Small intestine (tissue), 7 donors: ENCODE measurements around the gene STK26. TPM values are rescaled to one million over a fixed set of nuclear protein-coding genes. Genes with fewer than 3 reads are reported as not detected.
"Not testable (repeated sequence)": the region's sequence is repeated elsewhere in the genome, so short reads cannot be mapped to it uniquely, and the experiment has no call there.

Experiments used
- DNase-seq, 2 donors: peaks; one replicate each; pipeline versions ENCODE4 v3.0.0 to v3.0.0-alpha.2; 2013
- FAIRE-seq: peaks from 2 replicates; lab custom pipeline; 2012; peaks lifted over from hg19 to GRCh38; lab: Jason Lieb, UNC
- H3K27ac ChIP-seq, 3 donors: one replicate each; pipeline ENCODE4 v1.5.1; 2013; ENCODE audit warnings: low read length in 2 of 3, mild to moderate bottlenecking in 2 of 3, control low read depth in 1 of 3, inconsistent platforms in 1 of 3, low read depth in 1 of 3, moderate library complexity in 1 of 3
- H3K27me3 ChIP-seq, 3 donors: one replicate each; pipeline ENCODE4 v1.6.1; 2013; ENCODE audit warnings: low read length in 3 of 3, inconsistent platforms in 1 of 3; ENCODE audit not compliant: control insufficient read depth in 3 of 3, insufficient read depth in 3 of 3
- H3K36me3 ChIP-seq, 3 donors: one replicate each; pipeline ENCODE4 v1.6.1; 2013; ENCODE audit warnings: low read length in 3 of 3, inconsistent platforms in 1 of 3, low read depth in 1 of 3, mild to moderate bottlenecking in 1 of 3, moderate library complexity in 1 of 3; ENCODE audit not compliant: control insufficient read depth in 3 of 3, insufficient read depth in 2 of 3
- H3K4me1 ChIP-seq, 3 donors: one replicate each; pipeline ENCODE4 v1.6.1; 2013; ENCODE audit warnings: low read length in 2 of 3, inconsistent platforms in 1 of 3, low read depth in 1 of 3, mild to moderate bottlenecking in 1 of 3, moderate library complexity in 1 of 3; ENCODE audit not compliant: control insufficient read depth in 3 of 3, insufficient read depth in 2 of 3
- H3K4me3 ChIP-seq, 3 donors: one replicate each; pipeline ENCODE4 v1.5.1; 2013; ENCODE audit warnings: low read length in 3 of 3, control low read depth in 1 of 3, inconsistent platforms in 1 of 3, low read depth in 1 of 3, mild to moderate bottlenecking in 1 of 3, moderate library complexity in 1 of 3
- H3K9me3 ChIP-seq, 2 donors: one replicate each; pipeline ENCODE4 v1.6.1; 2013; ENCODE audit warnings: low read depth in 1 of 2, low read length in 1 of 2; ENCODE audit not compliant: control insufficient read depth in 2 of 2, insufficient read depth in 1 of 2
- WGBS, 3 donors: extraction: QIAGEN DNeasy Blood & Tissue Kit; methylation state at CpG; one replicate each; pipeline ENCODE4 v1.1.7; 2013; 5-methylcytosine and 5-hydroxymethylcytosine counted together
- polyA plus RNA-seq, 4 donors: library from polyadenylated mRNA; stranded (reverse) in 3 of 4; unstranded in 1 of 4; fragments of 200-250 nt in 3 of 4; fragments of 120-200 nt in 1 of 4; gene quantifications; one replicate each; pipeline versions ENCODE4 v1.2.1 to v1.2.3, GENCODE V29; 2013
- donor health status: healthy with polysubstance abuse.
- donor health status: control.
- donor health status: control.
- donor health status: Bipolar disorder and iron deficiency.
- donor health status: healthy.

Gene STK26
- polyA plus RNA-seq, 4 donors: 6.4 to 13.9 (median 9.9) TPM

- FAIRE-seq: no peak
- Histone ChIP-seq H3K27ac (no peak overlapping the region), H3K36me3 (no peaks in the 10 kb centered on the region), H3K9me3 (no peaks in the 10 kb centered on the region), H3K27me3 (no peaks in the 10 kb centered on the region), H3K4me3 (no peak overlapping the region), H3K4me1 (no peaks in the 10 kb centered on the region)
- DNase-seq: no peak
- WGBS, 3 donors: 74 to 88% (median 87%) methylated on average over 4 of the region's 4 CpGs
These were observed 21.9 kb downstream of the STK26 start for GRCh38 chrX:132044953-132045352.

GRCh38 chrX:132045456-132045855, 22.4 kb downstream of the STK26 start:
- Histone ChIP-seq H3K27ac (no peak overlapping the region), H3K27me3 (no peaks in the 10 kb centered on the region), H3K4me3 (no peak overlapping the region), H3K4me1 (no peaks in the 10 kb centered on the region), H3K9me3 (no peaks in the 10 kb centered on the region), H3K36me3 (no peaks in the 10 kb centered on the region)
- DNase-seq: no peak
- FAIRE-seq: no peak
- WGBS, 3 donors: 51 to 60% (median 57%) methylated on average over 2 of the region's 2 CpGs

- peak in 1 of 2 donors; percentile 1 for DNase-seq
- no peaks in the 10 kb centered on the region for H3K36me3 ChIP-seq
- no peaks in the 10 kb centered on the region for H3K9me3 ChIP-seq
- no peak overlapping the region for H3K27ac ChIP-seq
- H3K4me1 ChIP-seq: no peaks in the 10 kb centered on the region
- 7 to 32% (median 26%) methylated on average over 2 of the region's 2 CpGs for WGBS, 3 donors
- H3K4me3 ChIP-seq: no peak overlapping the region
- no peaks in the 10 kb centered on the region for H3K27me3 ChIP-seq
- FAIRE-seq: no peak
These were observed 23.4 kb downstream of the STK26 start for GRCh38 chrX:132046533-132046932.

- not testable (repeated sequence) for H3K9me3 ChIP-seq, FAIRE-seq, DNase-seq, H3K4me1 ChIP-seq, H3K4me3 ChIP-seq, H3K27me3 ChIP-seq, H3K27ac ChIP-seq, H3K36me3 ChIP-seq
These were observed 28.7 kb downstream of the STK26 start for GRCh38 chrX:132051778-132052177.

- DNase-seq: no peak
- Histone ChIP-seq H3K27ac (no peak overlapping the region), H3K36me3 (no peaks in the 10 kb centered on the region), H3K4me1 (no peaks in the 10 kb centered on the region), H3K4me3 (no peak overlapping the region), H3K9me3 (no peaks in the 10 kb centered on the region), H3K27me3 (no peaks in the 10 kb centered on the region)
- FAIRE-seq: no peak
- 86 to 92% (median 92%) methylated on average over 4 of the region's 4 CpGs for WGBS, 3 donors
These were observed 34.9 kb downstream of the STK26 start for GRCh38 chrX:132058050-132058449.

- DNase-seq (no peak), FAIRE-seq (no peak)
- Histone ChIP-seq H3K27ac (no peak overlapping the region), H3K27me3 (no peaks in the 10 kb centered on the region), H3K36me3 (no peaks in the 10 kb centered on the region), H3K4me3 (no peak overlapping the region), H3K4me1 (no peaks in the 10 kb centered on the region), H3K9me3 (no peaks in the 10 kb centered on the region)
- 47 to 85% (median 72%) methylated on average over 2 of the region's 2 CpGs for WGBS, 3 donors
These were observed 35.9 kb downstream of the STK26 start for GRCh38 chrX:132058975-132059374.

GRCh38 chrX:132059973-132060540, 37.0 kb downstream of the STK26 start:
- no peak overlapping the region for H3K27ac ChIP-seq
- no peaks in the 10 kb centered on the region for H3K9me3 ChIP-seq
- FAIRE-seq: no peak
- H3K4me1 ChIP-seq: no peaks in the 10 kb centered on the region
- 65 to 77% (median 69%) methylated on average over 2 of the region's 2 CpGs for WGBS, 3 donors
- DNase-seq: no peak
- H3K27me3 ChIP-seq: no peaks in the 10 kb centered on the region
- no peaks in the 10 kb centered on the region for H3K36me3 ChIP-seq
- no peak overlapping the region for H3K4me3 ChIP-seq

GRCh38 chrX:132063334-132063733, 40.2 kb downstream of the STK26 start:
- no peak for FAIRE-seq
- DNase-seq: no peak
- Histone ChIP-seq H3K9me3 (no peaks in the 10 kb centered on the region), H3K27ac (no peak overlapping the region), H3K4me1 (no peaks in the 10 kb centered on the region), H3K27me3 (no peaks in the 10 kb centered on the region), H3K36me3 (no peaks in the 10 kb centered on the region), H3K4me3 (no peak overlapping the region)
- WGBS, 3 donors: 65 to 93% (median 90%) methylated on average over 3 of the region's 3 CpGs

GRCh38 chrX:132063862-132064261, 40.8 kb downstream of the STK26 start:
- WGBS, 3 donors: 53 to 92% (median 90%) methylated on average over 4 of the region's 4 CpGs
- Histone ChIP-seq H3K27ac (no peak overlapping the region), H3K36me3 (no peaks in the 10 kb centered on the region), H3K9me3 (no peaks in the 10 kb centered on the region), H3K27me3 (no peaks in the 10 kb centered on the region), H3K4me1 (no peaks in the 10 kb centered on the region), H3K4me3 (no peak overlapping the region)
- FAIRE-seq (no peak), DNase-seq (no peak)
